Femur (tissue), 1 donor: Measurements from ENCODE around the gene PIAS2.
"Not testable (repeated sequence)": the region's sequence is repeated elsewhere in the genome, so short reads cannot be mapped to it uniquely, and the experiment has no call there.

Source experiments
- DNase-seq: peaks from one replicate; pipeline ENCODE4 v3.0.0-alpha.2; 2017

Gene PIAS2

GRCh38 chr18:46831434-46831833, 85.9 kb downstream of the PIAS2 start:
- no peak for DNase-seq

GRCh38 chr18:46830633-46831032, 86.7 kb downstream of the PIAS2 start:
- no peak for DNase-seq

- DNase-seq = no peak
Measured at GRCh38 chr18:46829947-46830346, 87.4 kb downstream of the PIAS2 start.

GRCh38 chr18:46829531-46829930, 87.8 kb downstream of the PIAS2 start:
- DNase-seq = no peak

GRCh38 chr18:46821856-46822711, 95.2 kb downstream of the PIAS2 start:
- DNase-seq = no peak

GRCh38 chr18:46820863-46821262, 96.4 kb downstream of the PIAS2 start:
- no peak for DNase-seq

- no peak for DNase-seq
Measured at GRCh38 chr18:46815661-46816060, 101.6 kb downstream of the PIAS2 start.

GRCh38 chr18:46814399-46814798, 102.9 kb downstream of the PIAS2 start:
- DNase-seq = no peak

- DNase-seq = no peak
Measured at GRCh38 chr18:46812311-46812710, 105.0 kb downstream of the PIAS2 start.

GRCh38 chr18:46810481-46811000, 106.8 kb downstream of the PIAS2 start:
- DNase-seq = no peak

GRCh38 chr18:46809145-46809544, 108.2 kb downstream of the PIAS2 start:
- DNase-seq = no peak

GRCh38 chr18:46795945-46796344, 121.4 kb downstream of the PIAS2 start:
- not testable (repeated sequence) for DNase-seq

GRCh38 chr18:46794607-46795006, 122.7 kb downstream of the PIAS2 start:
- no peak for DNase-seq

GRCh38 chr18:46793565-46793964, 123.7 kb downstream of the PIAS2 start:
- no peak for DNase-seq

- DNase-seq = no peak
Measured at GRCh38 chr18:46789088-46789487, 128.2 kb downstream of the PIAS2 start.

- DNase-seq = no peak
Measured at GRCh38 chr18:46787674-46788073, 129.6 kb downstream of the PIAS2 start.

GRCh38 chr18:46772357-46772756, 144.9 kb downstream of the PIAS2 start:
- no peak for DNase-seq

- no peak for DNase-seq
Measured at GRCh38 chr18:46771141-46771540, 146.2 kb downstream of the PIAS2 start.

- DNase-seq = no peak
Measured at GRCh38 chr18:46770708-46771107, 146.6 kb downstream of the PIAS2 start.

- no peak for DNase-seq
Measured at GRCh38 chr18:46768166-46768921, 149.0 kb downstream of the PIAS2 start.

GRCh38 chr18:46767217-46767616, 150.1 kb downstream of the PIAS2 start:
- no peak for DNase-seq

GRCh38 chr18:46764586-46764985, 152.7 kb downstream of the PIAS2 start:
- DNase-seq = no peak

GRCh38 chr18:46761059-46761769, 156.1 kb downstream of the PIAS2 start:
- no peak for DNase-seq
